SK-N-SH treated with all-trans-retinoic acid at 6 μM for 48 hours (cell line): ENCODE results near the gene WDR49.
A peak's percentile ranks its signal among the peaks of the same experiment; 100 is the strongest.

Experiments used
- ATAC-seq: fragments of 200-7000 bp; cut with Tn5 transposase; 3 replicates; pipeline ENCODE4 v1.9.1; 2020; ENCODE audit warnings: mild to moderate bottlenecking, moderate library complexity
- ARNTL ChIP-seq: fragments of 450-650 bp; formaldehyde crosslinking; IDR thresholded peaks from 2 replicates; pipeline ENCODE4 v1.5.0; 2020; ENCODE audit warnings: low read depth, mild to moderate bottlenecking, moderate library complexity, borderline replicate concordance
- BACH2 ChIP-seq: fragments of 250-450 bp; sonication (Bioruptor Pico); IDR thresholded peaks from 2 replicates; pipeline ENCODE4 v1.9.0; 2021; ENCODE audit warnings: mild to moderate bottlenecking, borderline replicate concordance
- CSDC2 ChIP-seq: fragments of 250-450 bp; sonication (Bioruptor Pico); IDR thresholded peaks from 2 replicates; pipeline ENCODE4 v1.5.0; 2020; ENCODE audit warnings: mild to moderate bottlenecking, moderate library complexity
- CSRNP3 ChIP-seq: fragments of 250-450 bp; sonication (Bioruptor Pico); IDR thresholded peaks from 2 replicates; pipeline ENCODE4 v1.5.1; 2021; ENCODE audit warnings: mild to moderate bottlenecking, moderate library complexity
- ESRRG ChIP-seq: fragments of 250-450 bp; sonication (Bioruptor Pico); IDR thresholded peaks from 2 replicates; pipeline ENCODE4 v1.6.1; 2021; ENCODE audit warnings: mild to moderate bottlenecking
- ISL1 ChIP-seq: fragments of 250-450 bp; sonication (Bioruptor Pico); IDR thresholded peaks from 2 replicates; pipeline ENCODE4 v2.1.2; 2022; ENCODE audit warnings: mild to moderate bottlenecking, moderate library complexity
- OSR1 ChIP-seq: fragments of 250-450 bp; sonication (Bioruptor Pico); IDR thresholded peaks from 2 replicates; pipeline ENCODE4 v1.8.0; 2022; ENCODE audit warnings: moderate library complexity, mild to moderate bottlenecking, inconsistent platforms
- PATZ1 ChIP-seq: fragments of 250-450 bp; sonication (Bioruptor Pico); IDR thresholded peaks from 2 replicates; pipeline ENCODE4 v1.8.0; 2020; ENCODE audit warnings: mild to moderate bottlenecking, moderate library complexity, borderline replicate concordance
- POU6F1 ChIP-seq: fragments of 250-450 bp; sonication (Bioruptor Pico); IDR thresholded peaks from 2 replicates; pipeline ENCODE4 v1.8.0; 2021; ENCODE audit warnings: low read depth, mild to moderate bottlenecking, moderate library complexity, borderline replicate concordance
- PPARA ChIP-seq: fragments of 250-450 bp; sonication (Bioruptor Pico); IDR thresholded peaks from 2 replicates; pipeline ENCODE4 v1.5.0; 2020; ENCODE audit warnings: mild to moderate bottlenecking, borderline replicate concordance
- RARB ChIP-seq: fragments of 250-450 bp; sonication (Bioruptor Pico); IDR thresholded peaks from 2 replicates; pipeline ENCODE4 v1.8.0; 2021; ENCODE audit warnings: mild to moderate bottlenecking, moderate library complexity
- SNAI2 ChIP-seq: fragments of 250-450 bp; sonication (Bioruptor Pico); IDR thresholded peaks from 2 replicates; pipeline ENCODE4 v1.5.0; 2020; ENCODE audit warnings: mild to moderate bottlenecking, moderate library complexity
- TCF4 ChIP-seq: fragments of 250-450 bp; sonication (Bioruptor Pico); IDR thresholded peaks from 2 replicates; pipeline ENCODE4 v1.8.0; 2021; ENCODE audit warnings: mild to moderate bottlenecking, moderate library complexity, borderline replicate concordance
- TOX ChIP-seq: fragments of 250-450 bp; sonication (Bioruptor Pico); IDR thresholded peaks from 2 replicates; pipeline ENCODE4 v1.8.0; 2021; ENCODE audit warnings: mild to moderate bottlenecking, moderate library complexity, borderline replicate concordance
- TSHZ2 ChIP-seq: fragments of 250-450 bp; sonication (Bioruptor Pico); IDR thresholded peaks from 2 replicates; pipeline ENCODE4 v1.5.0; 2020; ENCODE audit warnings: mild to moderate bottlenecking, moderate library complexity
- ZC3H10 ChIP-seq: fragments of 250-450 bp; sonication (Bioruptor Pico); IDR thresholded peaks from 2 replicates; pipeline ENCODE4 v1.5.1; 2021; ENCODE audit warnings: mild to moderate bottlenecking, moderate library complexity
- ZFP3 ChIP-seq: fragments of 250-450 bp; sonication (Bioruptor Pico); IDR thresholded peaks from 2 replicates; pipeline ENCODE4 v1.5.0; 2020; ENCODE audit warnings: mild to moderate bottlenecking, moderate library complexity
- ZNF8 ChIP-seq: fragments of 450-650 bp; formaldehyde crosslinking; IDR thresholded peaks from 2 replicates; pipeline ENCODE4 v1.5.0; 2020; ENCODE audit warnings: mild to moderate bottlenecking, moderate library complexity

Gene WDR49

GRCh38 chr3:167501941-167502340, 151.8 kb downstream of the WDR49 start (continued):
- no peak for TF ChIP-seq TSHZ2

GRCh38 chr3:167497903-167498302, 155.8 kb downstream of the WDR49 start:
- ATAC-seq = no peak
- no peak for TF ChIP-seq ARNTL (CRISPR knock-in tag)
- TF ChIP-seq ESRRG (CRISPR knock-in tag) = no peak
- TF ChIP-seq TCF4 = no peak
- no peak for TF ChIP-seq CSDC2 (CRISPR knock-in tag)
- no peak for TF ChIP-seq POU6F1
- no peak for TF ChIP-seq OSR1 (CRISPR knock-in tag)
- no peak for TF ChIP-seq CSRNP3 (CRISPR knock-in tag)
- no peak for TF ChIP-seq BACH2 (CRISPR knock-in tag)
- no peak for TF ChIP-seq PATZ1 (CRISPR knock-in tag)

- no peak for TF ChIP-seq ARNTL (CRISPR knock-in tag)
- TF ChIP-seq ZNF8 = no peak
- no peak for TF ChIP-seq ESRRG (CRISPR knock-in tag)
- no peak for TF ChIP-seq PATZ1 (CRISPR knock-in tag)
- TF ChIP-seq CSRNP3 (CRISPR knock-in tag) = no peak
- no peak for TF ChIP-seq ISL1
- no peak for TF ChIP-seq RARB (CRISPR knock-in tag)
- no peak for TF ChIP-seq ZFP3
- no peak for TF ChIP-seq PPARA (CRISPR knock-in tag)
- peak; percentile 91 for ATAC-seq
Observed at GRCh38 chr3:167493244-167493643, 160.5 kb downstream of the WDR49 start.

GRCh38 chr3:167491621-167492020, 162.1 kb downstream of the WDR49 start:
- ATAC-seq = no peak
- TF ChIP-seq ZC3H10 = no peak
- no peak for TF ChIP-seq BACH2 (CRISPR knock-in tag)
- no peak for TF ChIP-seq SNAI2 (CRISPR knock-in tag)
- TF ChIP-seq RARB (CRISPR knock-in tag) = no peak
- no peak for TF ChIP-seq CSRNP3 (CRISPR knock-in tag)
- no peak for TF ChIP-seq TOX (CRISPR knock-in tag)
- no peak for TF ChIP-seq TSHZ2
- no peak for TF ChIP-seq CSDC2 (CRISPR knock-in tag)
- TF ChIP-seq, all 23 proteins: peak for 0
